ENCODE measurements around the gene TEKTIP1.

DNA sequence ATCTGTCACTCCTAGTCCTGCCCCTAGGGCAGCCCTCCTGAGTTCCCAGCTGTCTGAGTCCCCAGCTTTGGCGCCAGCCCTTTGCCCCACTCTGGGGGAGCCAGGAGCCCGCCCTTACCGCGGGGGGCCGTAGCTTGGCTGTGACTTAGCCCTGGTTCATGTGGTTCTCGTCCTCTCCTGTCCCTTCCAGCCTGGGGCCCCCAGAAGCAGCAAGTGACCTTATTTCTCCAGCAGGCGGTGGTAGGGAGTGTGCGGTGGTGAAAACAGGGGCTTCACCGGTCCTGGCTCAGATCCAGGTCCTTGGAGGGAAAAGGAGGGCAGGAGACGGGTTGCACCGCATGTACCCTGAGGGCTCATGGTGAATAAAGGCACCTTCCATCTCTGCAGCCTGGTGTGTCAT lies 54.2 kb downstream of the TEKTIP1 start:
- TF ChIP-seq SP1 (IDR thresholded peaks at IDR 0.05) (no peak), FOXK2 (IDR thresholded peaks at IDR 0.05) (no peak), SUZ12 (IDR thresholded peaks at IDR 0.05) (no peak)

All from HEK293T (cell line).